Stomach smooth muscle (tissue), 2 donors: ENCODE results near the gene CAPN5.

Source experiments
- H3K27ac ChIP-seq: one replicate; pipeline ENCODE4 v1.7.0; 2013; ENCODE audit warnings: mild to moderate bottlenecking, low read length, inconsistent platforms
- H3K27me3 ChIP-seq, 2 donors: one replicate each; pipeline ENCODE4 v1.7.0; 2013; ENCODE audit warnings: low read length in 2 of 2; ENCODE audit not compliant: insufficient read depth in 2 of 2, control insufficient read depth in 1 of 2
- H3K36me3 ChIP-seq, 2 donors: one replicate each; pipeline ENCODE4 v1.7.0; 2013; ENCODE audit warnings: low read length in 2 of 2; ENCODE audit not compliant: control insufficient read depth in 2 of 2, insufficient read depth in 2 of 2
- H3K4me1 ChIP-seq: one replicate; pipeline ENCODE4 v1.7.0; 2013; ENCODE audit warnings: low read length; ENCODE audit not compliant: control insufficient read depth, insufficient read depth
- H3K4me3 ChIP-seq, 2 donors: one replicate each; pipeline ENCODE4 v1.7.0; 2013; ENCODE audit warnings: low read length in 2 of 2
- H3K9ac ChIP-seq, 2 donors: one replicate each; pipeline ENCODE4 v1.7.0; 2013; ENCODE audit warnings: low read length in 2 of 2, mild to moderate bottlenecking in 1 of 2
- H3K9me3 ChIP-seq, 2 donors: one replicate each; pipeline ENCODE4 v1.7.0; 2013; ENCODE audit warnings: low read length in 2 of 2; ENCODE audit not compliant: control insufficient read depth in 2 of 2
- donor health status: healthy.
- donor health status: Pancreatic carcinoma.

CAPN5 gene

DNA sequence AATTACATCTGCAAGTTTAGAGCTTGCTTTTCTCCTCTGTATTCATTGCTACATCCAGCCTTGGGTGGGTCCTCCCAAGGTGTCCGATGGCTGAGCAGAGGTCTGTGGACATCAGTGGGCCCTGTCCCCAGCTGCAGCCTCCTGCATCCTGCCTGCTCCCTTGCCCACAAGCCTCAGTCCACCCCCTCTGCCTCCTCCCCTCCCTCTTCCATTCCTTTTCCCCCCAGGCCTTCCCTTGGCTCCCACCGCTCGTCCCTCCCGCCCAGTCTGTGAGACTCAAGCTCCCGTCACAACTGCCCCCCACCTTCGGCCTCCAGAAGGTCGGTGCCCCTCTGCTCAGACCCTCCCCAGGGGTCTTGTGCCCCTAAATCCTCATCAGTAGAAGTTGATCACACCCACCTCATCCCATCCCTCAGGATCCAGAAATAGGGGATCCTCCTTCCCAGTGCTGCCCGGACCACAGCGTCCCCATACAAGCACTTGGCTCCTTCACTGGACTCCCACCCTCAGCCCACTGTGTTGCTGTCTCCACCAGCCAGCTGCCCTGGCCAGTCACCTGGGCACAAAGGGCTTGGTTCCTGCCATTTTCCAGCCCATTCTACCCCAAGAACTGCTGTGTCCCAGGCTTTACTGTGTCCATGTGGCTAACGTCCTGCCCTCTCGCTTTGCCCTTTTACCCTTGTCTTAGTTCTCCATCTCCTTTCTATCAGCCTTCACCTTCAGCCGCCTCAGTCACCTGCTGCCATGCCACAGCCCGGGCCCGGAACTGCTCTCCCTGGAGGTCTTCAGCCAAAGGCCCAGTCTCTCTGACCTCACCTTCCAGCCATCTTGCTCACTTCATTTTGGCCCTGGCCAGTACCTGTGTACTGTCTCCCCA, 33.6 kb downstream of the CAPN5 start:
- peaks cover 0 to 3% of the 10 kb centered on the region in 2 donors for H3K36me3 ChIP-seq
- no peak overlapping the region for H3K9ac ChIP-seq
- no peaks in the 10 kb centered on the region for H3K27me3 ChIP-seq
- H3K4me3 ChIP-seq: no peak overlapping the region
- H3K4me1 ChIP-seq: no peaks in the 10 kb centered on the region
- no peaks in the 10 kb centered on the region for H3K9me3 ChIP-seq
- no peak overlapping the region for H3K27ac ChIP-seq

DNA sequence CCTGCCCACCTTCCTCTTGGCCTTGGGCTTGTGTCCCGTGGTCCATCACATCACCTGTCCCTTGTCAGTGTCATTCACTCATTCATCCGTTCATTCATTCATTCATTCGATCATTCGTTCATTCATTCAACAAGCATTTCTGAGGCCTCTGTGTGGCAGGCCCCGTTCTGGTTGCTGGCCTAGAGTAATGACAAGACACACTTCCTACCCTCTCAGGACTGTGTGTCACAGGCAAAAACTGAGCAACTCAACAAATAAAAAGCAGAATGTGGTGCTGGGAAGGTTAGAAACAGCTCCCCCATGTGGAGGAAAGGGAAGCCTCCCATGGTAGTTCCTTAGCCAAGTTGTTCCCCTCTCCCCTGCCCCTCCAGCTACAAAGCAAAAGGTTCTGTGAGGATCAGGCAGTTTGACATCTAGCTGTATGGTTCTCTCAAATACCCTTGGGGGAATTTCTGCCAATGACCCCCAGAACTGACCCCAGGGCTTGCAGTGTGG, 34.3 kb downstream of the CAPN5 start:
- Histone ChIP-seq H3K27me3 (no peaks in the 10 kb centered on the region), H3K9ac (no peak overlapping the region), H3K4me1 (no peaks in the 10 kb centered on the region), H3K4me3 (no peak overlapping the region), H3K9me3 (no peaks in the 10 kb centered on the region), H3K27ac (no peak overlapping the region), H3K36me3 (peaks cover 0 to 3% of the 10 kb centered on the region in 2 donors)

DNA sequence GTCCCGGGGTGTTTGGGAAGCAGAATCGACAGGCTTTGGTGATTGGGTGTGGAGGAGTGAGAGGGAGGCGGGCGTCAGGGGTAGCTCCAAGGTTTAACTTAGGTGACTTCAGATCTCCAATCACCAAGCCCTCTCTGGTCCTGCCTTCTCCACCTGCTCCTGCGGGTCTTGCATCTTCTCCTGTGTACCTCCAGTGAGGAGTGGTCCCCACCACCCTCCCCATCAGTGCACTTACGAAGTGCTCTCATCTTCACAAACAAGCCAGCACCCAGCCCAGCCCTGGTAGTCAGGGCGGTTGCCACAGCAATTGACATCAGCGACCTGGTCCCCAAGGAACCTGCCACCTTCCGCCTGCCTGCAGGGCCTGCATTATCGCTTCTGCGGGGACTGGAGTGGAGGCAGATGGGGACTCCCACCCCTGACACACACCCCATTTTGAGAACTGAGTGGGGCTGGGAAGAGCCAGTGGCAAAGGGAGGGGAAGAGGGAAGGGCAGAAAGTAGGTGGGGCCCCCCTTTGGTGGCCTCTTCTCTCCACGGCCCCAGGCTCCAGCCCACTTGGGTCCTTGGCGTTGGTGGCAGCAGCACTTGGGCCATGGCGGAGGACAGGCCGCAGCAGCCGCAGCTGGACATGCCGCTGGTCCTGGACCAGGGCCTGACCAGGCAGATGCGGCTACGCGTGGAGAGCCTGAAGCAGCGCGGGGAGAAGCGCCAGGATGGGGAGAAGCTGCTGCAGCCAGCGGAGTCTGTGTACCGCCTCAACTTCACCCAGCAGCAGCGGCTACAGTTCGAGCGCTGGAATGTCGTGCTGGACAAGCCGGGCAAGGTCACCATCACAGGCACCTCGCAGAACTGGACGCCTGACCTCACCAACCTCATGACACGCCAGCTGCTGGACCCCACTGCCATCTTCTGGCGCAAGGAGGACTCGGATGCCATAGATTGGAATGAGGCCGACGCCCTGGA, 35.8 kb downstream of the CAPN5 start, which contains the start of gene OMP:
OMP (plus strand) TSS at position 595 of the 965 bp plus-strand sequence; CDS start at position 595, 0 bp downstream.
- Histone ChIP-seq H3K9me3 (no peaks in the 10 kb centered on the region), H3K27ac (no peak within 1 kb of the TSS), H3K36me3 (peaks cover 0 to 3% of the 10 kb centered on the region in 2 donors), H3K27me3 (no peaks in the 10 kb centered on the region), H3K4me3 (no peak within 1 kb of the TSS), H3K9ac (no peak within 1 kb of the TSS), H3K4me1 (peaks cover 4% of the 10 kb centered on the region)

DNA sequence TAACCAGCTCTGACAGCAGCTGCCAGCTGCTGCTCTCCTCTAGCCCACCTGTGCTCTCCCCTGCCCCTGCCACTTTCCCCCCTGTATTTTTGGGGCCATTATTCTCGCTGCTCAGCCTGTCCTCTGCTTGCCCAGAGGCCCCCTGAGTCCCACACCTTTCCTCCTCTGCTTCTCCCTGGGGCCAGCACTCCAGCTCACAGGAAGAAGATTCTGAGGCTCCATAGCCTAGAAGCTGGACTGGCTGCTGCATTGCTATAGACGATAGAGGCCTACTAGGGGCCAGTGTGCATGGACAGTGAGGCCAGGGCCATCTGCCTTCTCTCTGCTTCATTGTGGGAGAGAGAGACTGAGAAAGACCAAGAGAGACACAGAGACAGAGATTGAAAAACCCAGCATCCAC, 36.5 kb downstream of the CAPN5 start:
- H3K4me3 ChIP-seq: no peak overlapping the region
- peaks cover 11% of the 10 kb centered on the region for H3K4me1 ChIP-seq
- H3K36me3 ChIP-seq: peaks cover 0 to 3% of the 10 kb centered on the region in 2 donors
- no peak overlapping the region for H3K9ac ChIP-seq
- no peaks in the 10 kb centered on the region for H3K9me3 ChIP-seq
- H3K27me3 ChIP-seq: no peaks in the 10 kb centered on the region
- H3K27ac ChIP-seq: no peak overlapping the region

DNA sequence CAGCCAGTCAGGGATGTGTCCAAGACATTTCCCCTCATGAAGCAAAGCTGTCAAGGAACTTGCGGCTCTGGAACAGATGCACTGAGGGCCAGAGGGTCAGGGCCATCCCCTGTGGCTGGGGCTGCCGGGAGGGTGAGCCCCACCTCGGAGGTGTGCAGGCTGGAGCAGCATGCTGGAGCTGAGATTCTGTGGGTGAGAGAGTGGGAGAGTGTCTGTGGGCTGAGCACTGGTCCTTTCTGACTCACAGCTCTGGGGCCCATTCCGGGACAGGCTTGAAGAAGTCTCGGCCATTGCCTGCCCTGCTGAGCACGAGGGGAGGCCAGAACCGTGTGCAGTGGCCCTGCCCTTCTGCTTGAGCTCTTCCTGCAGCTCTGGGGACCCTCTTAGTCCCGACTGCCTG, 38.0 kb downstream of the CAPN5 start:
- no peak overlapping the region for H3K4me3 ChIP-seq
- no peak overlapping the region for H3K9ac ChIP-seq
- no peaks in the 10 kb centered on the region for H3K9me3 ChIP-seq
- no peaks in the 10 kb centered on the region for H3K27me3 ChIP-seq
- peaks cover 14% of the 10 kb centered on the region for H3K4me1 ChIP-seq
- peaks cover 0 to 3% of the 10 kb centered on the region in 2 donors for H3K36me3 ChIP-seq
- no peak overlapping the region for H3K27ac ChIP-seq

DNA sequence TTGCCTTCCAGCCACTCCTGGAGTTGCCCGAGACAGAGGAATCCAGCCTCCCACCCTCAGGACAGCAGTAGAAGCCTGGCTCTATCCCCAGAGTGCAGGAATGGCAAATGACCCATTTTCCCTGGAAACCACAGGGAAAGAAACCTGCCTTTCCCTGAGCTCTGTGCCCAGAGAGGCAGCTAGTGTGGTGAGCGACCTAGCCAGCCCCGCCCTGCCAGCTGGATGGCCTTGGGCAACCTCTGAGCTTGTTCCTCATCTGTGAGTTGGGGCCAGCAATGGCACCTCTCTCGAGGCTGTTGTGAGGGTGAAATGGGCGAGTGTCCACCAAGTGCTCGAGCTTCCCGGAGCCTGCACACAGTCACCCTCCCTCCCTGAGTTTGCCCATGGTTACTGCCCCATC, 39.5 kb downstream of the CAPN5 start:
- no peaks in the 10 kb centered on the region for H3K36me3 ChIP-seq
- H3K9ac ChIP-seq: no peak overlapping the region
- H3K4me1 ChIP-seq: peaks cover 28% of the 10 kb centered on the region
- no peaks in the 10 kb centered on the region for H3K9me3 ChIP-seq
- no peak overlapping the region for H3K4me3 ChIP-seq
- H3K27ac ChIP-seq: no peak overlapping the region
- H3K27me3 ChIP-seq: no peaks in the 10 kb centered on the region

DNA sequence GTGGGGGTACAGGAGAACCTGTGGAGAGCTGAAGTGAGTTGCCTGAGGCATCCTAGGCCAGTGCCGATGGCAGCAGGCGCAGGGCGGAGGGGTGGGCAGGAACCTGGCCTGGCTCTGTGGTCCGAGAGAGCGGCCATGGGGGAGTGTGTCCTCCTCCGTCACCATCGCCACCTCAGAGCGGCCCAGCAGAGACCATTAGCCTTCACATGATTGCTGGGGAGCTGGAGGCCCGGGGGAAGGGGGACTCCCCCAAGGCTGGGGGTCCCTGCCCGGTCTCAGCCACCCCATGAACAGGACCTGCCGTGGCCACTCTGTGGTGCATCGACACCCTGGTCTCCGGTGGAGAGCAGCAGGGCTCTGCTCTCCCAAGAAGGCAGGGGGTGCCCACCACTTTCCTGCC, 40.0 kb downstream of the CAPN5 start:
- H3K27ac ChIP-seq: no peak overlapping the region
- H3K27me3 ChIP-seq: no peaks in the 10 kb centered on the region
- H3K4me1 ChIP-seq: peaks cover 28% of the 10 kb centered on the region
- no peak overlapping the region for H3K4me3 ChIP-seq
- H3K9ac ChIP-seq: no peak overlapping the region
- no peaks in the 10 kb centered on the region for H3K9me3 ChIP-seq
- H3K36me3 ChIP-seq: no peaks in the 10 kb centered on the region

DNA sequence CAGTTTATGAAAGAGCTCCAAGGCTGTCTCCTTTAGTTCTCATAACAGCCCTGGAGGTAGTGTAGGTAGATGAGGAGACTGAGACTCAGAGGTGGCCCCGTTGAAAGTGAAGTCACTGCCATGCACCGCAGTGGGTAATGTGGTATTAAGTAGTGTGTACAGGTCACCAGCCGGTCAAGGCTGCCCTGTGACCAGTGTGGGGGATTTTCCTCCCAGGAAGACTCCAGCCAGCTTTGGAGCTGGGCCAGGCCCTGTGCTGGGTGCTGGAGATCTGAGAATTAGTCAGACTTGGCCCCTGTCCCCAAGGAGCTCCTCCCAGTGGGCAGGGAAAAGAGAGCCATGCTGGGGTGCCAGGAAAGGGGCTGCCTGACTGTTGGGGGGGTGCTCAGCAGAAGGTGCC, 41.2 kb downstream of the CAPN5 start:
- Histone ChIP-seq H3K4me1 (peaks cover 28% of the 10 kb centered on the region), H3K27ac (no peak overlapping the region), H3K36me3 (no peaks in the 10 kb centered on the region), H3K9me3 (no peaks in the 10 kb centered on the region), H3K27me3 (no peaks in the 10 kb centered on the region), H3K9ac (no peak overlapping the region), H3K4me3 (no peak overlapping the region)

DNA sequence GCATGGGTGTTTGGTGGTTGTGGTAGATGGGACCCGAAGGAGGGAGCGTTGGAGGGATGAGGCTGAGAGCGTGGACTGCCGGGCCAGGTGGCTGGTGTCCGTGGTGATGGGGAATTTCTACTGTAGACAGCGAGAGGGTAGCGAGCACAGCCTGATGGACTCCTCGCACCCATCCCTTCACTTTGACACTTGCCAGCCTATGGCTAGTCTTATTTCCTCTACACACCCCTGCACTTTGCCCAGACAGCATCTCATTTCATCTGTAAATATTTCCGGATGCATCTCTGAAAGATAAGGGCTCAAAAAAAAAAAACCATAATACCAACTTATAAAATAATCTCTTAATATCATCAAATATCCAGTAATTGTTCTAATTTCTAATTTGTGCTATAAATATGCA, 41.7 kb downstream of the CAPN5 start:
- Histone ChIP-seq H3K27me3 (no peaks in the 10 kb centered on the region), H3K36me3 (no peaks in the 10 kb centered on the region), H3K9ac (no peak overlapping the region), H3K4me1 (peaks cover 28% of the 10 kb centered on the region), H3K4me3 (no peak overlapping the region), H3K27ac (no peak overlapping the region), H3K9me3 (no peaks in the 10 kb centered on the region)

DNA sequence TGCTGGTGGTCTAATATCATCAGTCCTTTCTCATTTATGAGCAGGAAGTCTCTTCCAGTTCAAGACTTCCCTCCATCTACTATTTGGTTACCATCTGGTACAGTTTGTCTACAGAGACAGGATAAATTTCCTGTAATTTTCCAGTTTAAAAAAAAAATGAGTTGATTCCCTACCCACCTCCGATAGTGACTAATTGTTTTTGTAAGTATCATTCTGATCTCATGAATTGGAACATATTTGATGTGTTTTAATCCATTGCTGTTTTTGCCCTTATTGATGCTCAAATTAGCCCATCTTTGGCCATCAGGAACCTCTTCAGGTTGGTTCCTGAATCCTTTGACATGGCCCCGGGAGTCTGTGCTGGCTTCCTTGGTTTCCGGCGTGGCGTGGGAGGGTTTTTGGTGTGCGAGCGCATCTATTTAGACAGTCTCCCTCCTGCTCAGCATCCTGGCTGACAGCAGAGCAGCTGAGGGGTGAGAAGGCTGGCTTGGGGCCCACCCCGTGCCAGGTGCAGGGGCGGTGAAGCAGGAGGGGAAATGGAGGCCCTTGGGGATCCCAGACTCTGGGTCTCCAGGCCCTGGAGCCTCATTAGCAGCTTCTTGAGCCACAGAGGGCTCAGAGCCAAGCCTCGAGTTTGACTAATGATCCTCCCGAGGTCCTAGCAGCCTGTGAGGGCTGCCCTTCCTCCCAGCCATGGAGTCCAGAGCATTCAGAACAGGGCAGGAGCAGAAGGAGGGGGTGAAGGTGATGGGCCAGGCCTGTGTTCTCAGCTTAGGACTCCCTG, 42.7 kb downstream of the CAPN5 start:
- Histone ChIP-seq H3K9me3 (no peaks in the 10 kb centered on the region), H3K4me1 (peaks cover 28% of the 10 kb centered on the region), H3K36me3 (no peaks in the 10 kb centered on the region), H3K27ac (no peak overlapping the region), H3K9ac (no peak overlapping the region), H3K27me3 (no peaks in the 10 kb centered on the region), H3K4me3 (no peak overlapping the region)
